CD1c-positive myeloid dendritic cell (primary cell): ENCODE measurements around the gene NOC2L.
"Not testable (repeated sequence)": the region's sequence is repeated elsewhere in the genome, so short reads cannot be mapped to it uniquely, and the experiment has no call there.

ENCODE experiments used
- DNase-seq: peaks from one replicate; pipeline ENCODE4 v3.0.0-alpha.2; 2016; ENCODE audit errors: extremely low spot score

Gene NOC2L

GRCh38 chr1:962381-963300, 3.6 kb upstream of the NOC2L start:
- DNase-seq = no peak

GRCh38 chr1:961132-961669, 2.1 kb upstream of the NOC2L start:
- no peak for DNase-seq

DNA sequence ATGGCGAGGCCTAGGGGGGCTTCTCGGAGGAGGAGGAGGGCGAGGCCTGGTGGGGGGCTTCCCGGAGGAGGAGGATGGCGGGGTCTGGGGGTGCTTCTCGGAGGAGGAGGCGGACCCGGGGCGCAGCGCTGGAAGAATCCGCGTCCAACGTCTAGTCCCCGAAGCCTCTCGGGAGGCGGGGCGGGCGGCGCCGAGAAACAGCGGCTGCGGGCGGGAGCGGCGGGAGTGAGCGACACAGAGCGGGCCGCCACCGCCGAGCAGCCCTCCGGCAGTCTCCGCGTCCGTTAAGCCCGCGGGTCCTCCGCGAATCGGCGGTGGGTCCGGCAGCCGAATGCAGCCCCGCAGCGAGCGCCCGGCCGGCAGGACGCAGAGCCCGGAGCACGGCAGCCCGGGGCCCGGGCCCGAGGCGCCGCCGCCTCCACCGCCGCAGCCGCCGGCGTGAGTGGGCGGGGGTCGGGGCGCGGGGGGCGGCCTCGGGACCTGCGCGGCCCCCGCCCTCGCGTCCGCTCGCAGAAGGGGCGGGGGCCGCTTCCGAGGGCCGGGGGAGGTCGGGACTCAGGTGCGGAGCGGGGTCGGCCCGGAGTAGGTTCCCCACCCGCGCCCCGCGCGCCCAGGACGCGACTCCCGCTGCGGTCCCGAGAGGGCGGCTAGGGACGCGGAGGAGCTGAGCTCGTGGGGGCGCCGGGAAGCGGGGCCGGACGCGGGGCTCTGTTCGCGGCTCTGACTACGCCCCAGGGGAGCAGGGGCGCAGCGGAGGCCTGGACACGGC, 1.5 kb upstream of the NOC2L start, which contains the start of gene KLHL17:
Gene KLHL17 (plus strand): TSS at position 222 of the 769 bp plus-strand sequence. CDS start 110 bp downstream, at position 332.
- DNase-seq = peak; percentile 77

- DNase-seq = no peak
Observed at GRCh38 chr1:959731-960362, 791 bp upstream of the NOC2L start.

DNA sequence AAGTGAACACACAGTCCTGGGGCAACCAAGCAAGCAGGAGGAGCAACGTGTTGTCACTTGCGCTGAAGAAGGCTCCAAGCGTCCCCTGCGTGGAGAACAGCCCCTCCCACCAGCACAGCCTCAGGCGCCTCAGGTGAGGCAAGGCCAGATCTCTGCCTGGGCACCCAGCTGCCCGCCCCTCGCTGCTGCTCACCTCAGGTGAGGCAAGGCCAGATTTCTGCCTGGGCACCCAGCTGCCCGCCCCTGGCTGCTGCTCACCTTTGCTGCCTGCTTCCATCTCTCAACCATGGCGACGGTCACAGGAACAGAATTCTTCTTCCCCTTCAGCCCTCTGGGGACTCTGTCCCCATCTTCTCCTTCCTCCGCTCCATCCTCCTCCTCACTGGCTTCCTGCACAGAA, 2.4 kb downstream of the NOC2L start:
- DNase-seq = no peak

DNA sequence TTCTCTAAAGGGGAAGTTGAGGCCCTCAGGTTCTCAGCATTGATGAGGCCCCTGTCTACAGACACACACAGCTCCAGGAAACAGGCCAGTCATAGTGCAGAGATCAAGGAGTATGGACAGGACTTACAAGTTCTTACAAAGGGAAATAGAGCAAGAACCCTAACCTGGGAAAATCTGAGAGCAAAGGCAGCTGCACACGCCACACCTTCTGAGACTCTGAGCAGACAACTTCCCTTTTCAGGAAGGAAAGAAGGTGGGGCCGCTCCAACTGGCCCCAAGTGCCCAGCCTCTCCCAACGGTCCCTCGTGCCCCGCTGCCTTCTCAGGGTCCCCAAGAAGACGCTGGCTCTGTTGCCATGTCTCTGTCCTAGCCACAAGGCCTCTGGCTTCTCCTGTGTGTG, 3.6 kb downstream of the NOC2L start:
- no peak for DNase-seq

DNA sequence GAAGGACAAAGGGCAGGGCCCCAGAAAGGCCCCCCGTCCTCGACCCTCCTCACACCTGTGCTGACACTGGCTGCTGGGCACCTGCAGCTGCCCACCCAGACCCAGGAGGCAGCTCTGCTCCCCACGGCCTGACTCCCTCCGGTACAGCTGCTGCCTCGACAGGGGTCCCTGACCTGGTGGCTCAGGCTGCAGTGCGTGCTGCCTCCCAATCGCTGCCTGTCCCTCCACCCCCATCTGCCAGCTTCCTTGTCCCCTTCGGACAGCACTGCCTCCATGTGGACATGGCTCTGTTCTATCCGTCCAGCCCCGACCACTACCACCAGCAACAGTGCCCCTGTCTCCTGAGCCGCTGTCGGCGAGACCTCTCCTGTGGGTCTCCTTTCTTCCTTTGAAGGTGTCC, 4.1 kb downstream of the NOC2L start:
- DNase-seq = no peak

GRCh38 chr1:953524-954320, 5.3 kb downstream of the NOC2L start:
- DNase-seq = no peak

DNA sequence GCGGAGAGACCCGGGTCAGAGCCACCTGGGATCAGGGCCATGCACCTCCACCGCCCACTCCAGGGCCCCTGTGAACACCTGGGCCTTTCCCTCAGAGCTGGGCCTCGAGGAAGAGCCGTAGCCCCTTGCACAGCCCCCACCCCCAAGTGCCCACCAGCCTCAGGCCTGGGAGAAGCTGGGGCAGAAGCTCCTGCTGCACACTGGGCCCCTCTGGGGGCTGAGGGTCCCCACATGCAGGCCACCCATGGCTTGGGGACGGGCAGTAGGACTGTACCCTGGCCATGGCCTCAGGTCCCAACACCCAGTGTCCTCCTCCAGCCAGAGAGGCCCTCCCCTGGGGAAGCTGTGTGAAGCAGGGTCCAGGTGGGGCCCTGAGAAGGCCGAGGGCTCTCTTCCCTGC, 6.5 kb downstream of the NOC2L start:
- DNase-seq = no peak

- DNase-seq = no peak
Observed at GRCh38 chr1:952201-952600, 6.9 kb downstream of the NOC2L start.

DNA sequence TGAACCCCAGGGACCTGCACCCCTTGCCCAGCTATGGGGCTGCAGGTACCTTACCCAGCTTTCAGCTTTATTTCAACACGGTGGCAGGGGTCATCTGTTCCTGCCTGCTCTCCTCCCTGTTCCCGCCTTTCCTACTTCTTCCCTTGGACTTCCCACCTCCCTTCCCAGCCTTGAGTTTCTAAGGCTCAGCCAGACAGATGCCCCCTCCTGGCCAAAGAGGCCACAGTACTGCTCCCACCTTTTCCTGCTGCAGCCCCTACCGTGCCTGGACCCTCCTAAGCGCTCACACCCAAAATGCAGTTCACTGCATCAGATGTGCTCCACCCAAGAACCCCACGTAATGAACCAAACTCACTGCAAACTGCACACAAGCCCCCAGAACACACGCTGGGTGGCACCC, 7.7 kb downstream of the NOC2L start:
- no peak for DNase-seq

DNA sequence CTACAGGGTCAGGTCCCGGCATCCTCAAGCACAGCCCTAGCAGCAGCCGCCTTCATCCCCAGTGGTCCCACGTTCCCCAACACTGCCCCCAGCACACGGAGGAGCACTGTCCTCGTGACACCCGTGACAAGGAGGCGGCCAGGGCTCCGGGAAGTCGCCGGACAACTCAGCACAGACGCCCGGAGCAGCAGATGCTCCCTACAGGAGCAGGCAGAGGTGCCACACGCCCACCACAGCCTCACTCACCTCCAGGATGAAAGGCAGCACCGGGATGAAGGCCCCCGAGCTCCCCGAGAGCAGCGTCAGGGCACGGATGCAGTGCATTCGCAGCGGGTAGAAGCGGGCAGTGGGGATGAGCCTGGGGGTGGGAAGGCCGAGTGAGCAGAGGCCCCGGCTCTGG, 8.2 kb downstream of the NOC2L start:
- no peak for DNase-seq

- DNase-seq = no peak
Observed at GRCh38 chr1:950268-950667, 8.8 kb downstream of the NOC2L start.

- DNase-seq = no peak
Observed at GRCh38 chr1:947958-948357, 11.1 kb downstream of the NOC2L start.

- not testable (repeated sequence) for DNase-seq
Observed at GRCh38 chr1:946811-947210, 12.2 kb downstream of the NOC2L start.

DNA sequence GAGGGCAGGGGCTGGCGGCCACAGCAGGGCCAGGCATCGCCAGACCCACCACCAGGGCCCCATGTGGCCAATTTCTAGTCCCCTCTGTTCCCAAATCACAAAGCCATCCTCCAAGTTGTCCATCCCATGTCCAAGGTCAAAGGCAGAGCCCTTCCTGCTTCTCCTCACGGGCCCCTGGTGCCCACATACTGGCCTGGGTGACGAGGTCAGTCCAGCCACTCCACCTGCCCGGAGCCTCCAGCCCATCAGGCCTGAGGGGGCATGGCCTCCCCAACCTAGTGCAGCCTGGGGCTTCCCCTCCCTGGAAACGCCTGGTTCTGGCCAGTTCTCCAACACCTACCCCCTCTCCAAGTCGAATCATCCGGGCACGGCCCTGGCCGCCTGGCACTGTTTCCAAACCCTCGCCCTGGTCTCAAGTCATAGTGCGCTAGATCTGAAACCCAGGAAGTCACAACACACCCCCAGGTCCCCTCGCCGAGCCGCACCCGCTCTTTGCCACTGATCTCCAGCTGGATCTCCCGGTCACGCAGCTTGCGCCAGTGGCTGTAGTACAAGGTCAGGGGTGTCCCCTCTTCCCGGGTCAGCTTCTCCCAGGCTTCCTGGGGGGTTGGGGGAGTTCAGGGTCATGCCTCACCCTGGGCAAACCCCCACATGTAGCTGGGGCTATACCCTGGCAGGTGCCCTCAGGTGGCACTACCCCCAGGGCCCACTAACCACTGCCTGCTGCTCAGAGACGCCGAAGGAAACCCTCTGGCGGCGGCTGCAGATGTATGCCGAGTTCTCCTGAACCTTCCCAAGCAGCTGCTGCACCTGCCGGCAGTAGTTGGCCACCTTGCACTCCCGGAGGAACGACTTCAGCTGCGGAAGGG, 13.1 kb downstream of the NOC2L start:
- no peak for DNase-seq

- DNase-seq = no peak
Observed at GRCh38 chr1:944341-945325, 14.4 kb downstream of the NOC2L start.

DNA sequence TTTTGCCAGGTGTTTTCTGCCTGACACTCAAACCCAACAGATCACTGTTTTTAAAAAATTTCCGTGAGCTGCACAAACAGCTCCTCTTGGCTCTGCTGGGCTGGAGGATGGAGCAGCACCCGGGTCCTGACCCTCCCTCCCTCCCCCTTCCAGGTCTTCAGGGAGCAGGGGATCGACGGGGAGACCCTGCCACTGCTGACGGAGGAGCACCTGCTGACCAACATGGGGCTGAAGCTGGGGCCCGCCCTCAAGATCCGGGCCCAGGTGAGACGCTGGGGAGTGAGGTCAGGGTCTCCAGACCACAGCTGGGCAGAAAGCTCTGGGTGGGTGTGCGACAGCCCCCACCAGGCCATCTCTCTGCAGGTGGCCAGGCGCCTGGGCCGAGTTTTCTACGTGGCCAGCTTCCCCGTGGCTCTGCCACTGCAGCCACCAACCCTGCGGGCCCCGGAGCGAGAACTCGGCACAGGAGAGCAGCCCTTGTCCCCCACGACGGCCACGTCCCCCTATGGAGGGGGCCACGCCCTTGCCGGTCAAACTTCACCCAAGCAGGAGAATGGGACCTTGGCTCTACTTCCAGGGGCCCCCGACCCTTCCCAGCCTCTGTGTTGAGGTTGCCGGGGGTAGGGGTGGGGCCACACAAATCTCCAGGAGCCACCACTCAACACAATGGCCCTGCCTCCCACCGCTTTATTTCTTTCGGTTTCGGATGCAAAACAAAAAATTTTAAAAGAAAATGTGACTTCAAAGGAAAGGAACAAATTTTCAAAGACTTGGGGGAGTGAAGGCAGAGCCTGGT, 15.3 kb downstream of the NOC2L start:
- no peak for DNase-seq
